GM19240 (cell line): ENCODE data around the gene VPS41.

Experiments used
- DNase-seq: peaks from one replicate; pipeline ENCODE4 v3.0.0; 2011; ENCODE audit warnings: low spot score; ENCODE audit not compliant: insufficient read length

The VPS41 gene

DNA sequence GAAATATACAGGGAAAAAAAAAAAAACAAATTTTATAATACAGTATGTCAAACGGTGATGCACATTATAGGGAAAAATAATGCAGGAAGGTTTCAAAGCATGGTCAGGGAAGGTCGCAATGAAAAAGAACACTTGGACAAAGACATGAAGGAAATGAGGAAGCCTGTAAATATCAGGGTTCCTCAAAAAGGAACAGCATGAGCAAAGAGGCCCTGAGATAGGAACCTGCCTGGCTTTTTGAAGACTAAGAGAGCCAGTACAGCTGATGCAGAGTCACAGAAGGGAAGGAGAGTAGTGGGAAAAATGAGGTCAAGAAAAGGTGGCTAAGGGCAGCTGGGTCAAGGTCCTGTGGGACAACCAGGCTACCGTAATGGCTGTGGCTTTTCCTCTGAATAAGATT lies 1.9 kb downstream of the VPS41 start:
- no peak for DNase-seq

- DNase-seq = no peak
Observed at GRCh38 chr7:38905056-38905759, 3.8 kb downstream of the VPS41 start.

DNA sequence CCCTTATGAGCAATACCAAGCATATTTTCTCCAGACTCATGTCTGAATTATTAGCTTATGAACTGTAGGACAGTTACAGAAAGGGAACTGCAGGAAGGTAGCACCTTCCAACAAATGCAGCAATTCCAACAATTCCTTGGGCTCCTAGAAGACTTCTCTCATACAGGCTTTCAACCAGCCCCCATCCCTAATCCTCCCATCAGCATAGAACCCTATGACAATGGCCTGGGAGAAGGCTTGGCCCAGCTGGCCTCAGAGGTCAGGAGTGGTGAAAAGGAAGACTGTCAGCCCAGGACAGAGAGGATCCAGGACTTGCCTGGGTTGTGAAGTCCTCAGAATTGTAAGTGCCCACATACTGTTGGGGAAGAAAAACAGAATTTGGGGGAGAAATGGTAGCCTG lies 5.9 kb downstream of the VPS41 start:
- no peak for DNase-seq

GRCh38 chr7:38902449-38902848 lies 6.5 kb downstream of the VPS41 start:
- no peak for DNase-seq

GRCh38 chr7:38893061-38893460 lies 15.9 kb downstream of the VPS41 start:
- DNase-seq = no peak

GRCh38 chr7:38890597-38890996 lies 18.4 kb downstream of the VPS41 start:
- DNase-seq = no peak

- DNase-seq = no peak
Observed at GRCh38 chr7:38889872-38890432, 19.0 kb downstream of the VPS41 start.

- no peak for DNase-seq
Observed at GRCh38 chr7:38889079-38889478, 19.9 kb downstream of the VPS41 start.

DNA sequence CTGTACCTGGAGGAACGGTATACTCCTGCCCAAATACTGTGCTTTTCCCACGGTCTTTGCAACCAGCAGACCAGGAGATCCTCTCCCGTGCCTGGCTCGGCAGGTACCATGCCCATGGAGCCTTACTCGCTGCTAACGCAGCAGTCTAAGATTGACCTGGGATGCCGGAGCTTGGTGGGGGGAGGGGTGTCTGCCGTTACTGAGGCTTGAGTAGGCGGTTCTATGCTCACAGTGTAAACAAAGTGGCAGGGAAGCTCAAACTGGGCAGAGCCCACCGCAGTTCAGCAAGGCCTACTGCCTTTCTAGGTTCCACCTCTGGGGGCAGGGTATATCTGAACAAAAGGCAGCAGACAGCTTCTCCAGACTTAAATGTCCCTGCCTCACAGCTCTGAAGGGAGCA lies 22.7 kb downstream of the VPS41 start:
- no peak for DNase-seq

DNA sequence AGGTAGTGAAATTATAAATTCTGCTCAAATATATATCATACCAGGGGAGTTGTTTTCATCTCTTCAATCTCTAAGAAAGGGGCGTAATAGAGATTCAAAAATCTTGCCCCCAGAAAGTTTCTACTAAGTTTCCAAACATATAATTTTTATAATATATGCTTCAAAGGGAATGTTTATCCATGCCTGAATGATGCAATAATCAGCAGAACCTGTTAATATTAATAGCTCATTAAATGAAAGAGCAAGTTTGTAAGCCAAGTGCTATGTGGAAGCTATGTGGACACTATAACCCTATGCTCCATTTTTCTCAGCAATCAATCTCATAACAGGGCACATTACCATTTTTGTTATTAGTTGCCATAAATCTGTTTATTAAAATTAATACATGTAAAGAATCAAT lies 25.3 kb downstream of the VPS41 start:
- DNase-seq = no peak

- DNase-seq = no peak
Observed at GRCh38 chr7:38881947-38882684, 26.9 kb downstream of the VPS41 start.

DNA sequence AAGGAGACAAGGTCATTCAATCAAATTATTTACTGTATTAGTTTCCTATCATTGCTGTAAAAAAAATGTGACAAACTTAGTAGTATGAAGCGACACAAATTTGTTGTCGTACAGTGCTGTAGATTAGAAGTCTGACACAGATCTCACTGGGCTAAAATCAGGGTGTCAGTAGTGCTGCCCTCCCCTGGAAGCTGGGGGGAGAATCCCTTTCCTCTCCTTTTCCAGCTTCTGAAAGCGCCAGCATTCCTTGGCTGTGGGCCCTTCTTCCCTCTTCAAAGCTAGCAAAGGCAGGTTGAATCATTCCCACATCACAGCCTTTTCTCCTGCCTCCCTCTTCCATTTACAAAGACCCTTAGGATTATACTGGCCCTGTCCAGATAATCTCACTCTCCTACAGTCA lies 28.0 kb downstream of the VPS41 start:
- DNase-seq = no peak

DNA sequence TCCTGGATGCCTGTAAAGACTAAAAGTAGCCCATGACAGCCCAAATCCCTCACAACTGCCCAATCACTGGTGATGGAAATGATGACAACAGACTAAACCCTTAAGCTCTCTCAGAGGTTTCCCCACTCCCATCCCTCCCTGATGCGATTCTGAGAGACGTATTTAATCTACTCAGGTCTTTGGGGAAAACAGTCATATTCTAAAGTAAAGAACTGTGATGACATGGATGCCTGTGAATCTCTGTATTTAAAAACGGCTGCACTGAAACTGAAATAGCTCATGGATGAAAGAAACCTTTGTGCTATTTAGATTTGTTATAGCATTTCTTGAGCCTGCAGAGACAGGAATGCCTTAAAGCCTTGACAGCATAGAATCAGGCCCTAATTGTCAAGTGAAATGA lies 28.5 kb downstream of the VPS41 start:
- no peak for DNase-seq

DNA sequence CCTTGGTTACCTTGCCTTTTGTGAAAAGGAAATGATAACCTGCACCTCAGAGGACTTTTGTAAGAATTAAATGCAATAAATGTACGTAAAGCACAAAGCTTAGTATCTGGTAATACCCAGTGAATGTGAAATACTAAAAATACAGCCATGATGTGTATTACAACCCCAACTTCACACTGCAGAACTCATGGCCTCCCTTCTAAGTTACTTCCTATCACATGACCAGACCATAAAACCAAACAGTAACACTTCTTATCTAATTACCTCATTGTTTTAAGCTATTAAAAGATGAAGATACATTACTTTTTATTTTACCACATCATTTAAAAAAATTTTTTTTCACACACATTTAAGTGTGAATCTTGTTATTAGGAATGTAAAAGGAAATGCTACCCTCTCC lies 29.0 kb downstream of the VPS41 start:
- DNase-seq = no peak

GRCh38 chr7:38878694-38879457 lies 30.1 kb downstream of the VPS41 start:
- DNase-seq = no peak

DNA sequence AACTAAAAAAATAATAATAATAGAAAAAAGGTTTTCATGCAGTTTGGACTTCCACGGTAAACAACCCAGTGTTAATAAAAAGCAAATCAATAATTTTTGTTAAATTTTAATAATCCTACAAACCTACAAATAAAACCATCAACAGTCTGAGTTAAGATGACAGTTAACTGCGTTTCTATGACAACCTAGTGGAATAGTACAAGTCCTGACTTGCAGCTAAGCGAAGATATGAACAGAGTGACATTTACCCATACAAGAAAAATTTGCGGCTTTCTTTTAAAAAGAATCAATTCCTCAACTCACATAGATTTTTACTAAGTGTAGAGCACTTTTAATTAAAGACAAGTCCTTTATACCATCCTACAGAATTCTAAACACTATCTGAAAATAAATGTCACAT lies 35.6 kb downstream of the VPS41 start:
- DNase-seq = no peak

GRCh38 chr7:38872202-38872601 lies 36.8 kb downstream of the VPS41 start:
- no peak for DNase-seq

- DNase-seq = no peak
Observed at GRCh38 chr7:38870147-38870546, 38.8 kb downstream of the VPS41 start.

DNA sequence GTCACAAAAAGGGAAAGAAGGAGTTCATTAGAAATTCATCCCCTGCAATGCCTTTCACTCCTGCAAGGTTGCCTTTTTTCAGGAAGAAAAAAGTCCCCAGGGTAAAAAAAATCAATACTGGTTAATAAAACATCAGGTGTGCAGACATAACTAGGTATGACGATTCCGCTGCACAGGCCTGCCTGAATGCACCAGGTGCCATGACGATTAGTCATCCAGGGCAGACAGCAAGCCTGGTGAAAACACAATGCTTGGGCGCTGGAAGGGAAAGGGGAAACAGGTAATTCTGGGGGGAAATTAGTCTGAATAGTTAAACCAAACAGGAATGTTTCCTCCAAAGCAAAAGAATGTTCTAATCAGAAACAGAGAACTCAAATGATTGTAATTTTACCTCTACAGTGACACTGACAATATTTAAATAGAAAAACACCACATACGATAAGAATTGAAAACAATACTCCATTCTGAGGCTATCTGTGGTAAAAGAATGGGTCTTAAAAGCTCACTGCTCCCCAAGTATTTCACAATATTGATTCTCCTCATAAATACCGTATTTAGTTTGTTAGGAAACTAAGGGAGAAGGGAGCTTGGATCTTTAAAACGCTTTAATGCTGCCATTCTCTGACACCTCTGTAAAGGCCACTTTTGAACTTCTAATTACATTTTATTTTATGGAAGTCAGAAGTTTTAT lies 45.2 kb downstream of the VPS41 start:
- no peak for DNase-seq

DNA sequence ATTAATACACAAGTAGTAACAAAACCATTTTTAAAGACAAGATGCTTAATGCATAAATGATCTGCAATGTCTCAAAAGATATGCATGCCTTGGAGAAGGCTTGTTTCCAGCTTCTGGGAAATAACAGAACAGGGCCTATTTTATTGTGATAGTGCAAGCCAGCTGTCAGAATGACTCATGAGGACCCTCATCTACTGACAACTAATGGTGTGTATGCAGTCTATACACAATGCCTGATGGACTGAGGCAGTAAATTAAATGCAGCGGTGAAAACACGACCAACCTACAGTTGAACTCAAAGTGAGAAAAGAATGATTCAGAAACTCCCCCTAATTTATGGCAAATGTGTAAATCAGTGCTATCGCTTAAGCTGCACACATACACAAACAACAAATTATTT lies 46.3 kb downstream of the VPS41 start:
- DNase-seq = no peak

DNA sequence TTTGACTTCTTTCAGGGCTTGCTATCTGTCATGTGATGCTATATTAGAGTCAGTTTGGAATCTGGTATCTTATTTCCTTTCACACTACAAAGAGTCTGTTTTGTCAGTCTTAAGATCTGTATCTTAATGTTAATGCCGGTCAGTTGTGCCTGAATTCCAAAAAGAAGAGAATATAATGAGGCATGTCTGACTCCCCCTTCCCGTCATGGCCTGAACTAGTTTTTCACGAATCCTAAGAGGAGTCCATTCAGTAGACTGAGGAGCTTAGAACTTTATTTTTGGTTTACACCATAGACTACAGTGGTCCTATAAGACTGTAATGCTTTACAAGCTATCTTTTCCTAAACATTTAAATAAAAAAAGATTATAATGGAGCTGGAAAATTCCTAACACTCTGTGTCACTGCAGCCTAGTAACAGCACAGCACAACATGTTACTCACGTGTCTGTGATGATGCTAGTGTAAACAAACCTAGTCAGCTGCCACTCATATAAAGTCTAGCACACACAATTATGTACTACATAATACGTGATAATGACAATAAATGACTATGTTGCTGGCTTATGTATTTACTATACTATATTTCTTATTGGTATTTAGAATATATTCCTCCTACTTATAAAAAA lies 50.6 kb downstream of the VPS41 start:
- no peak for DNase-seq
